Cardiac muscle cell (in vitro differentiated cells and primary cell): ENCODE data around the gene DCHS2. TPM values are rescaled to one million over a fixed set of nuclear protein-coding genes. Genes with fewer than 3 reads are reported as not detected.
A peak's percentile ranks its signal among the peaks of the same experiment; 100 is the strongest.

Experiments
- DNase-seq, 2 donors: peaks; one replicate each; pipeline versions ENCODE4 v3.0.0 to v3.0.0-alpha.2; 2010 to 2017; ENCODE audit warnings: low read depth in 1 of 2, low spot score in 1 of 2
- H3K27ac ChIP-seq: fragments of 200-600 bp; sonication (generic); 2 replicates; pipeline ENCODE4 v1.5.1; 2016
- H3K27me3 ChIP-seq: fragments of 200-600 bp; sonication (generic); 2 replicates; pipeline ENCODE4 v1.6.0; 2016; ENCODE audit warnings: control low read depth
- H3K36me3 ChIP-seq: fragments of 200-600 bp; sonication (generic); 2 replicates; pipeline ENCODE4 v1.5.1; 2016; ENCODE audit warnings: control low read depth
- H3K4me1 ChIP-seq: fragments of 200-600 bp; sonication (generic); 2 replicates; pipeline ENCODE4 v1.8.1; 2017; ENCODE audit warnings: low read depth, mild to moderate bottlenecking, mixed run types
- H3K4me3 ChIP-seq: fragments of 200-600 bp; sonication (generic); 2 replicates; pipeline ENCODE4 v1.5.1; 2016; ENCODE audit warnings: mild to moderate bottlenecking
- H3K9me3 ChIP-seq: fragments of 200-600 bp; sonication (generic); 2 replicates; pipeline ENCODE4 v1.5.1; 2017; ENCODE audit warnings: low read depth, mild to moderate bottlenecking, control low read depth
- CTCF ChIP-seq: IDR thresholded peaks from 2 replicates; pipeline ENCODE4 v1.5.1; 2012; ENCODE audit warnings: low read depth, mild to moderate bottlenecking, low read length
- polyA plus RNA-seq: library from polyadenylated mRNA; unstranded; fragments of >200 nt; fragmentation: Nextera tagmentation; extraction: Ambion mirVana; gene quantifications from 2 replicates; pipeline ENCODE4 v1.2.1, GENCODE V29; 2016
- total RNA-seq: library from RNA; depleted of rRNA; stranded (reverse); fragments of >200 nt; gene quantifications from 2 replicates; pipeline ENCODE4 v1.2.3, GENCODE V29; 2016

Gene DCHS2
- total and polyA plus RNA-seq, 2 experiments from 2014 or later: 0.09 TPM; not detected in 1

GRCh38 chr4:154527308-154527707 lies 35.7 kb upstream of the DCHS2 start:
- no peak overlapping the region for H3K27ac ChIP-seq
- no peaks in the 10 kb centered on the region for H3K4me1 ChIP-seq
- no peaks in the 10 kb centered on the region for H3K9me3 ChIP-seq
- peaks cover 3% of the 10 kb centered on the region for H3K27me3 ChIP-seq
- no peak for DNase-seq
- TF ChIP-seq CTCF: no peak
- no peaks in the 10 kb centered on the region for H3K36me3 ChIP-seq
- no peak overlapping the region for H3K4me3 ChIP-seq

GRCh38 chr4:154526151-154526550 lies 34.6 kb upstream of the DCHS2 start:
- Histone ChIP-seq H3K27me3 (peaks cover 3% of the 10 kb centered on the region), H3K4me3 (no peak overlapping the region), H3K36me3 (no peaks in the 10 kb centered on the region), H3K27ac (no peak overlapping the region), H3K9me3 (no peaks in the 10 kb centered on the region), H3K4me1 (no peaks in the 10 kb centered on the region)
- no peak for TF ChIP-seq CTCF
- DNase-seq: no peak

- Histone ChIP-seq H3K27me3 (peaks cover 1% of the 10 kb centered on the region), H3K9me3 (no peaks in the 10 kb centered on the region), H3K4me3 (no peak overlapping the region), H3K27ac (no peak overlapping the region), H3K36me3 (no peaks in the 10 kb centered on the region), H3K4me1 (no peaks in the 10 kb centered on the region)
- TF ChIP-seq CTCF: no peak
- DNase-seq: no peak
These were observed 30.0 kb upstream of the DCHS2 start for GRCh38 chr4:154521607-154522006.

GRCh38 chr4:154519214-154519613 lies 27.6 kb upstream of the DCHS2 start:
- Histone ChIP-seq H3K27me3 (no peaks in the 10 kb centered on the region), H3K9me3 (no peaks in the 10 kb centered on the region), H3K27ac (no peak overlapping the region), H3K4me3 (no peak overlapping the region), H3K4me1 (no peaks in the 10 kb centered on the region), H3K36me3 (no peaks in the 10 kb centered on the region)
- TF ChIP-seq CTCF: no peak
- DNase-seq: peak in 1 of 2 donors; percentile 34

GRCh38 chr4:154517591-154517990 lies 26.0 kb upstream of the DCHS2 start:
- Histone ChIP-seq H3K27me3 (no peaks in the 10 kb centered on the region), H3K4me1 (no peaks in the 10 kb centered on the region), H3K27ac (no peak overlapping the region), H3K9me3 (no peaks in the 10 kb centered on the region), H3K36me3 (no peaks in the 10 kb centered on the region), H3K4me3 (no peak overlapping the region)
- DNase-seq: no peak
- TF ChIP-seq CTCF: no peak
